ENCODE data around the gene PPP2CA.
"Not testable (repeated sequence)": the region's sequence is repeated elsewhere in the genome, so short reads cannot be mapped to it uniquely, and the experiment has no call there.

PPP2CA gene

GRCh38 chr5:134188092-134188491 lies 37.8 kb downstream of the PPP2CA start:
- DNase-seq, result no peak

DNA sequence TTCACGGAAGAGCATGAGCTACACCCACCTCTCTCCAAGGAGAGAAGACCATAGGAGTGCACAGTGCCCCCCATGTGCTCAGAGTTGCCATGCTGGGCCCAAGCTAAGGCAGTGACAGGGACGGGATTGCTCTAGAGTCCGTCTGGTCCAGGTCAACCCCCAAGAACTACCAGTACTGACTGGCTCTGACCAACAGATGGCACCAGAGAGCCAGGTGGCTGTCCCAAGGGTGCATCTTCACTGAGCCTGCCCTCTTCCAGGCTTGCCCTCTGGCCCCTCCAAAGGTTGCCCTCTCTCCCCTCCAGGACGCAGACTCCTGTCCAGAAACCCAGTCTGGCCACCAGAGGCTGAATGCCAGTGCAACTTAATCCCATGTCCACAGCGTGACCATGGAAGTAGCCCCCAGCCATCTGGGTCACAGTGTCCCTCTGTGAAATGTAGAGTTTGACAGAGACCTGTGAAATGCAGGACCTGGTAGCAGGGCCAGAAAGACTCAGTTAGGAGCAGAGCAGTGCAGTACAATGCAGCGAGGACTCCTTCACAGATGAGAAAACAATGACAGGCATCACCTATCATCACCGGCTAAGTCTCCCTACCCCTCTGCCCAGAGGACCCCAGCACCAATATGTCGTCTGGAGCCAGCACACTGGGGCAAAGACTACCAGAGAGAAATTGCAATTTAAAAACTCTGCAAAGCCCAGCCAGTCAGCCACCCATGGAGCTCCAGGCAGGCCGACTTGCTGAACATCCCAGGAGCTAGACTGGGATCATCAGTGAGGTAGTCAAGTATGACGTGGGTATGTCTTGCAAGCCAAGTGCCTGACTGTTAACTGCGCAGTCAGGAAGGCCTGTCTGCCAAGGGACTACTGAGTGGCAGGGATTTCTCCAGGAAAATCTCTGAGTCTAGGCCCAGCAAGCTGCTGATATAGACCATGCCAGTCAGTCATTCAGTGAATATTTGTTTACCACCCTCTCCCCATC lies 41.4 kb downstream of the PPP2CA start:
- peak; percentile 72 for DNase-seq

DNA sequence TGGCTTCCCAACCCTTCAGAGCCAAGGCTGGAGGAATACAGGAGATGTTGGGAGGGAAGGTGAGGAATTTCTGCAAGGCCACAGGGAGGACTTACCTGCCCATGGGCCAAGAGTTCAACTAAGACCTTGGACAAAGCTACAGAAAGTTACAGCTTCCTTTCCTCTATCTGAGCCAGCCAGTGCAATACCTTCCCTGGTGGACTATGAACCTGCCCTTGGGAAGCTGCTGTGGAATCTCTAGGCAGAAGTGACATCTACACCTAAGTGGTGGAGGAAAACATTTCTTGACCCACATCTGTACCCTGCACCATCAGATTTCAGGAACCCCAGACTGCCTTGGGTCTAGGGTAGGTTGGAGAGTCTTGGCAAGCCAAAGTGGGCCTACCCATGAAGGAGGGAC lies 42.4 kb downstream of the PPP2CA start:
- DNase-seq, result no peak

DNA sequence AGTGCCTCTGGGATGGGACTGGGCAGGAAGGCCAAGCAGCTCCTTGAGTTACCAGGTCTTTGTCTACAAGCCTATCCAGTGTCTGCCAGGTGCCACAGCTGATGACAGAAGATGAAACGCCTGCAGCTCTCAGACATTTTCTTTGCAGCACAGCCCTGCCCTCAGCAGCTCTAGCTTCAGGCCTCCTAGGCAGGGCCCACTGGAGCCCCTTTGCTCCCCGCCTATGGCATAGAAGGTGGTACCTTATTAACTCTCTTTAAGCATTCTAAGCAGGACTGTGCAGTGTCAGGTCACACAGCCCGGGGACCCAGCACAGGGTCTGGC lies 47.8 kb downstream of the PPP2CA start:
- no peak for DNase-seq

GRCh38 chr5:134177369-134178095 lies 48.3 kb downstream of the PPP2CA start:
- no peak for DNase-seq

- peak; percentile 91 for DNase-seq
Measured at GRCh38 chr5:134176511-134177368, 49.1 kb downstream of the PPP2CA start, which contains the start of gene SKP1. SKP1 (minus strand) TSS chr5:134176950; CDS start chr5:134174022, 2,928 bp downstream.

DNA sequence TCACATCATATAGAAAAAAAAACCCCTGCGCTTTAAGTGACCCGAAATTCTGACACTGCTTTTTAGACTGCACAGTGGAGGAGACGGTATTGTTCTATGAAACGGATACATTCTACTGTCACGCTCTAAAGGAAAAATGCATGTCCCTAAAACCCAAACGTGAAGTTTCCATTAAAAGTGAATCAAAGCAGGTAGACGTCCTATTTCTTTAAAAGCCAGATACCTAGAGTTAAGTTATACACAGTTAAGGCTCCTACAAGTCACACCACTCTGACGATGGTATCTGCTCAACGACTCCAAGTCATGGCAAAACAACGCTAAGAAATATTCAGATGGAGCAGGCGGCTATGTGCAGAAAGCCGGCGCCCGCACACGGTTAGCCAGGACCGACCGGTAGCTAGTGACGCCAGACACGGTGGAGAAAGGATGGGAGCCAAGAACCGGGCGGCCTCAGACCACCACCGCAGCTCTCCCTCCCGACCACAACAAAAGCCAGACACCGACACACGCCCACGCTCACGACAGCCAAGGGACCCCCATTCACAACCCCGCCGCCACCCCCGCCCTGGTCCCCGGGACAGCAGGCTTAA lies 49.9 kb downstream of the PPP2CA start:
- DNase-seq, result peak; percentile 42

DNA sequence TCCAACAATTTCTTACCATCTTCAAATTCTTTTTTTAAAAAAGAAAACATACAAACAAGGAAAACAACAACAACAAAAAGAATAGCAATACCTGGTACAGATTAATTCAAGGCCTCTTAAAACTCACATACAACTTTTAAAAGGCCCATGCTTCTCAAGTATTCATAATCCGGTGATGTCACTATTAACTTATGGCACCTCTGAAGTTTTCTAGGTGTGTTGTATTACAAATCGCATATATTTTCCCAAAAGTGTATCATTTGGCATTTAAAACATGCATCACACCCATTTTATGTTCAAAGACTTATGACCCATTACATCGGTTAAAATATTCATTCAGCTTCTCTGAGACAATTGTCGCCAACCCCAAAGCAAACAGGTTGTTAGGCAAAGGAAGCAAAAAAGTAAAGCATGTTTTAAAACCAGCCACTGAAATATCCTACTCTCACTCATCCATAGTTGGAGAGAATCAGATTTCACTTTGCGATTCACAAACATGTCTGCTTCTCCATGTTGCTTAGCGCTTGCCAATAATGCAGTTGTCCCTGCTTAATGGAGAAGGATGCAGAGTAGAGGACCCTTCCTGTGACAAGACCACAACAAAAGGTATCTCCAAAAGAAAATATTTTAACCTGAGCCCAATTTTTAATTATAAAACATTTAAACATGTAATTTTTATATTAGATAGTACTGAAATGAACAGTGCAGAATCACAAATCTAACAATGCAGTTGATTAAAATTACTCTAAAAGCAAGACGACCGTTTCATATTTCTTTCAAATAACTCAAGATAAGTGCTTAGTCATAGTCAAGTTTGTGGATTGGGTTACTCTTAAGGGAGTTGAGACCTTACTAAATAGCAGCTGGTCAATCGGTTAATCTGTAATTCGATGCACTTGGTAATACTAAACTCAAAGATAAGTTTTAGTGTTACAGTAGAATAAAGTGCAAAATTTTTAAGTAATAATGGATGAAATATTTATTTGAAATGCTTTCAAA lies 50.7 kb downstream of the PPP2CA start:
- DNase-seq, result peak; percentile 15

- no peak for DNase-seq
Measured at GRCh38 chr5:134171972-134172371, 53.9 kb downstream of the PPP2CA start.

DNA sequence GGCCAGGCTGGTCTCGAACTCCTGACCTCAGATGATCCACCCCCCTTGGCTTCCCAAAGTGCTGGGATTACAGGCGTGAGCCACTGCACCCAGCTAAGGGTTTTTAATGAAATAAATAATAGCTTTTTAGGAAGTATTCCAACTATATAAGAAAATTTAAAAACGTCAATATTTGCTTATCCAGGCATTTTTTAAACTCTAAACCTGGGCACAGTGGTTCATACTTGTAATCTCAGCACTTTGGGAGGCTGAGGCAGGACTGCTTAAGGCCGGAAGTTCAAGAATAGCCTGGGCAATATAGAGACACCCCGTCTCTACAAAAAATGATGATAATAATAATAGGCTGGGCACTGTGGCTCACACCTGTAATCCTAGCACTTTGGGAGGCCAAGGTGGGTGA lies 63.3 kb downstream of the PPP2CA start:
- DNase-seq, result no peak

DNA sequence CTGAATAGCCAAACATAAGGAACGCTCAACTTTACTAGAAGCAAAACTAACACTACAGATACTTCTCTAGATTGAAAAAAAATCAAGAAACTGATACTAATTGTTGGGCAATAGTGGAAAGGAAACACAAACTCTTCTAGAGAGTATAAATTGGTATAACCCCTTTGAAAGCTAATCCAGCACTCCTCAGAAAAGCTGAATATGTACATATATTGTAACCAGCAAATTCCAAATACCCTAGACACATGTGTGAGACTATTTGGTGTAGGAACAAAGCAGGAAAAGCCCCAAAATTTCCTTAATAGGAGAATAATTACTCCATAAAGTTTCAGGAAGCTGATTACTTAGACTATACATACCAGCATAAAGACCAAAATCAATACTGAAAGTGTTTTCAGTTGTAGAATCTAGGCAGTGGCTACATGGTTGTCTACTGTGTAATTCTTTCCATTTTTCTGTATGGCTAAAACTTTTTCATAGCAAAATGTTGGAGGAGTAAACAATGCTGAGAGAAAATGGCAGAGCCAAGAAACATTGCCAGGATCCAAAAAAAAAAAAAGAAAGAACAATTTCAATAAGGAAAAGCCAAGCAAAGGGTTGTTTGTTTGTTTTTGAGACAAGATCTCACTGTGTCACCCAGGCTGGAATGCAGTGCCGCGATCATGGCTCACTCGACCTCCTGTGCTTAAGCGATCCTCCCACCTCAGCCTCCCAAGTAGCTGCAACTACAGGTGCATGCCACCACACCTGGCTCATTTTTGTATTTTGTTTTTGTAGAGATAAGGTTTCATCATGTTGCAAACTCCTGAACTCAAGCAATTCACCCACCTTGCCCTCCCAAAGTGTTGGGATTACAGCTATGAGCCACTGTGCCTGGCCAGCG lies 64.1 kb downstream of the PPP2CA start:
- DNase-seq, result no peak

DNA sequence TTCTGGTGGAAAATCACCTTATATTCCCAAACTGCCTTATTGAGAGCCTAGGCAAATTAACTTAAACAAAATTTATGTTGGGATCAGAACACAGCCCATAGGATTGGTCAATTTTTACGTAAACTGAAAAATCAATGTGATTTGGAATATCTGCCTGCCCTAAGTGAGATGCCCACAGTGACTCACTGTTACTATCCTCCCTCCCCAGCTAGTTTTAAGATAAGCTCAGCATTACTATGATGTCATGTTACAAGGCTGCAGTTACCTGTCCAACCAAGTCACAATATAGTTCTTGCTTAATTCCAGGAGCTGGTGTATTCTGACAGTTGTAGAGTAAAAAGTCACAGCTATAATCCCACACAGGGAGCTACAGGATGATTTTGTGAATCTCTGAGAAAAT lies 72.2 kb downstream of the PPP2CA start:
- no peak for DNase-seq

- DNase-seq, result no peak
Measured at GRCh38 chr5:134153241-134153640, 72.6 kb downstream of the PPP2CA start.

GRCh38 chr5:134152173-134152832 lies 73.6 kb downstream of the PPP2CA start:
- DNase-seq, result not testable (repeated sequence)

DNA sequence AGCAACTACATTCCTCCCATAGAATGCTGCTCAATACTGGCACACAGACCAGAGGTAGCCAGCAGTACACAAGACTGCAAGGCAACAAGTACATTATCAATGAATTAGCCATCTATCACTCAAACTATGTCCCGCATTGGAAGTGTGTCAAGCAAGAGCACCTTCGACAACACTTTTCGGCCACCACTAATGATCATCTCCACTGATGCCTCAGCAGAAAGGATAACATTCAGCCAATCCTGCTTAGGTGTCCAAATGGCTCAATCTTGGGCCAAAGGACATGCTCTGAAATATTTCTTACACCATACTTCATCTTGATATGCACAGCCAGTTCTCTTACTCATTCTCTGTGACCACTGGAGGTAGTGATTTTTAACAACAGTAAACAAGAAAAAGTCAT lies 74.2 kb downstream of the PPP2CA start:
- no peak for DNase-seq

DNA sequence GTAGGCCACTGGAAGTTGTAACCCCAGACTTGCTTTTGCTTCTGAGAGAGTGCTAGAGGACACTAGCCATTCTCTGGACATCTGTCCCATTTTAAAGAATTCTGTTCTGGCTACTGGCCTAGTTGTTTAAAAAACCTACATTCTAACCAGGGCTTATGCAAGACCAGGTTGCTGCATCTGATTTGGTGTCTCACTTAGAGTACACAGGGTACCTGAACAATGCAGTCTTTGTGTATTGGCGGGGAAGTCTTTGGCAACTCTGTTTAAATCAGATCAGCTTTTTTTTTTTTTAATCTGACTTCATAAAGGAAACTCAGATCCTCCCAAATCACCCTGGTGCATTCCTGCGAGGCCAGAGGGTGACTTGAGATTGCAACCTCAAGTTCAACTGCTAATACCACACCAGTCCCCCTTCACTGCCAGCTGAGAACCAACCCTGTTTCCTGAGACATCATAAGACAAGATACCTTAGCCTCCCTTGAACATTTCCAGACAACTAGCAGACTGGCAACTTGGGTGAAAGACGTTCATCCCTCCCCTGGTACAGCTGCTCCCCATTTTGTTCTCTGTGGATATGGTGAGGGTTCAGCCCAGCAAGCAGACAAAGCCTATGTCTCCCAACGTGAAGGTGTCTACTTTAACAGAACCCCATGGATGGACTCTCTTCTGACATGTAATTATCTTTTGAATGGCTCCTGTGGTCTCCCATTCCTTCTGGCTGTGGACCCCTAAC lies 76.1 kb downstream of the PPP2CA start:
- no peak for DNase-seq

DNA sequence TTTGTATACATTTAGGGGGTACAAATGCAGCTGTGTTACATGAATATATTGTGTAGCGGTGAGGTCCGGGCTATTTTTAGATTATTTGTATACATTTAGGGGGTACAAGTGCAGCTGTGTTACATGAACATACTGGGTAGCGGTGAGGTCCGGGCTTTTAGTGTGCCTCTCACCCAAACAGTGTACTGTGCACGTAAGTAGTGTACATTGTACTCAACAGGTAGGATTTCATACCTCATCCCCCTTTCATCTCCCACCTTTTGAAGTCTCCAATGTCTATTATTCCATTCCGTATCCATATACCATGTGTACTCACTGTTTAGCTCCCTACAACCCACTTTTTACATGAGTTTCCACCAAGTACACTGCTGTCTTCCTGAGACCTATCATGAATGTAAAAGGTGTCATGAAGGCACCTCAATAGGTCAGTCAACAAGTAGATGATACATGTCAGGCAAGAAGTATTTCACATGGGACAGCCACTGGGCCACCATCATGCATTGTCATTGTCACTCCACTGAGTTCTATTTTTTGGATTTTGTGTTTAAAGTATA lies 76.8 kb downstream of the PPP2CA start:
- DNase-seq, result no peak

GRCh38 chr5:134148316-134148715 lies 77.6 kb downstream of the PPP2CA start:
- no peak for DNase-seq

All from RPMI8226 (cell line).